Measurements from ENCODE around the gene TIFAB.
A peak's percentile ranks its signal among the peaks of the same experiment; 100 is the strongest.

TIFAB gene

GRCh38 chr5:135457424-135458071 is 5.4 kb upstream of the TIFAB start:
- DNase-seq, result peak; percentile 49

- DNase-seq, result no peak
Measured at GRCh38 chr5:135456238-135457099, 4.3 kb upstream of the TIFAB start.

- no peak for DNase-seq
Measured at GRCh38 chr5:135455876-135456237, 3.7 kb upstream of the TIFAB start.

GRCh38 chr5:135454946-135455345 is 2.8 kb upstream of the TIFAB start:
- DNase-seq, result no peak

- no peak for DNase-seq
Measured at GRCh38 chr5:135453613-135454012, 1.5 kb upstream of the TIFAB start.

- no peak for DNase-seq
Measured at GRCh38 chr5:135451581-135452320, 400 bp downstream of the TIFAB start.

- DNase-seq, result no peak
Measured at GRCh38 chr5:135450952-135451351, 1.2 kb downstream of the TIFAB start.

- no peak for DNase-seq
Measured at GRCh38 chr5:135450336-135450735, 1.8 kb downstream of the TIFAB start.

- no peak for DNase-seq
Measured at GRCh38 chr5:135449644-135450043, 2.5 kb downstream of the TIFAB start.

- DNase-seq, result no peak
Measured at GRCh38 chr5:135448791-135449507, 3.2 kb downstream of the TIFAB start.

- no peak for DNase-seq
Measured at GRCh38 chr5:135448071-135448739, 3.9 kb downstream of the TIFAB start.

- no peak for DNase-seq
Measured at GRCh38 chr5:135447298-135447929, 4.7 kb downstream of the TIFAB start, which contains the start of gene DCANP1. TSS of gene DCANP1 (minus strand) at chr5:135447348. CDS start at chr5:135447108, 240 bp downstream.

- no peak for DNase-seq
Measured at GRCh38 chr5:135446615-135447014, 5.5 kb downstream of the TIFAB start.

- DNase-seq, result no peak
Measured at GRCh38 chr5:135446206-135446605, 5.9 kb downstream of the TIFAB start.

- no peak for DNase-seq
Measured at GRCh38 chr5:135445306-135445985, 6.7 kb downstream of the TIFAB start.

- DNase-seq, result no peak
Measured at GRCh38 chr5:135444881-135445280, 7.3 kb downstream of the TIFAB start.

- DNase-seq, result no peak
Measured at GRCh38 chr5:135444360-135444759, 7.8 kb downstream of the TIFAB start.

GRCh38 chr5:135443161-135443960 is 8.8 kb downstream of the TIFAB start:
- DNase-seq, result no peak

GRCh38 chr5:135442431-135443160 is 9.6 kb downstream of the TIFAB start:
- no peak for DNase-seq

GRCh38 chr5:135441919-135442318 is 10.2 kb downstream of the TIFAB start:
- no peak for DNase-seq

Data from activated gamma-delta T cell treated with Interleukin-2 at 50 U/mL for 16 hours (primary cell).